Measurements from ENCODE around the gene RPL13A. TPM values are rescaled to one million over a fixed set of nuclear protein-coding genes. Genes with fewer than 3 reads are reported as not detected.

The RPL13A gene
- total and polyA plus RNA-seq, 12 donors = 1,171 to 2,740 (median 1,355) TPM

DNA sequence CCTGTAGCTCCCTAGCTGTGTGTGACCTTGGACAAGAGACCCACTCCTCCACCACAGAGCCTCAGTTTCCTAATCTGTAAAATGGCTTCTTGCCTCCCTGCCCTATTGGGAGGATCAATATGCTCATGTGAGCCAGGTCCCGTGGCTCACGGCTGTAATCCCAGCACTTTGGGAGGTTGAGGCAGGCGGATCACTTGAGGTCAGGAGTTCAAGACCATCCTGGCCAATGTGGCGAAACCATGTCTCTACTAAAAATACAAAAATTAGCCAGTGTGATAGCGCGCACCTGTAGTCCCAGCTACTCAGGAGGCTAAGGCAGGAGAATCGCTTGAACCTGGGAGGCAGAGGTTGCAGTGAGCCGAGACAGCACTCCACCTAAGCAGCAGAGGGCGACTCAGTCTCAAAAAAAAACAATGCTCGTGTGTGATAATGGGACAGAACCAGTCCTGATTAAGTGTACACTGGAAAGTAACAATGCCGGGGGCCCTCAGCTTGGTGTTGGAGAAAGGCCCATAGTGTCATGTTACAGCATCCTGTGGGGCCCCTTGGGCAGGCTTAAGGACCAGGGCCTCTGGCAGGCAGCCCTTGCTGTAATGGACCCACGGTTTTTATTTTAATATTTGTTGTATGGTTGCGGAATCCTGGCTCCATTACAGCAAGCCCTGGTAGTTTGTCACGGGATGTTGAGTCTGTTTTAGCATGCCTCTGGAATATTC lies 15.6 kb downstream of the RPL13A start:
- peak; percentile 16 to 64 (median 54) for ATAC-seq
- peaks cover 0 to 23% (median 20%) of the 10 kb centered on the region in 9 donors for H3K36me3 ChIP-seq
- H3K9me3 ChIP-seq = no peaks in the 10 kb centered on the region
- WGBS, 2 donors = 38 to 42% methylated on average over 14 of the region's 14 CpGs
- intact Hi-C loops (cut with DNase I) = loop anchor here in 6 of 10 donors (1.0 to 2.0 kb wide), 3 partner anchors 44 to 68 kb away; no protein-coding TSS in a partner anchor
- no peaks in the 10 kb centered on the region for H3K27me3 ChIP-seq
- TF ChIP-seq, protein P1, sequence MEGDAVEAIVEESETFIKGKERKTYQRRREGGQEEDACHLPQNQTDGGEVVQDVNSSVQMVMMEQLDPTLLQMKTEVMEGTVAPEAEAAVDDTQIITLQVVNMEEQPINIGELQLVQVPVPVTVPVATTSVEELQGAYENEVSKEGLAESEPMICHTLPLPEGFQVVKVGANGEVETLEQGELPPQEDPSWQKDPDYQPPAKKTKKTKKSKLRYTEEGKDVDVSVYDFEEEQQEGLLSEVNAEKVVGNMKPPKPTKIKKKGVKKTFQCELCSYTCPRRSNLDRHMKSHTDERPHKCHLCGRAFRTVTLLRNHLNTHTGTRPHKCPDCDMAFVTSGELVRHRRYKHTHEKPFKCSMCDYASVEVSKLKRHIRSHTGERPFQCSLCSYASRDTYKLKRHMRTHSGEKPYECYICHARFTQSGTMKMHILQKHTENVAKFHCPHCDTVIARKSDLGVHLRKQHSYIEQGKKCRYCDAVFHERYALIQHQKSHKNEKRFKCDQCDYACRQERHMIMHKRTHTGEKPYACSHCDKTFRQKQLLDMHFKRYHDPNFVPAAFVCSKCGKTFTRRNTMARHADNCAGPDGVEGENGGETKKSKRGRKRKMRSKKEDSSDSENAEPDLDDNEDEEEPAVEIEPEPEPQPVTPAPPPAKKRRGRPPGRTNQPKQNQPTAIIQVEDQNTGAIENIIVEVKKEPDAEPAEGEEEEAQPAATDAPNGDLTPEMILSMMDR (IDR thresholded peaks at IDR 0.05) = peak; percentile 34 to 78 (median 67)
- peak overlapping the region in 3 of 10 donors; percentile 17 to 46 (median 25) for H3K27ac ChIP-seq
- peak in 1 of 2 donors; percentile 59 for DNase-seq
- peaks cover 6 to 54% (median 35%) of the 10 kb centered on the region in 9 donors for H3K4me1 ChIP-seq
- H3K4me3 ChIP-seq = no peak overlapping the region

DNA sequence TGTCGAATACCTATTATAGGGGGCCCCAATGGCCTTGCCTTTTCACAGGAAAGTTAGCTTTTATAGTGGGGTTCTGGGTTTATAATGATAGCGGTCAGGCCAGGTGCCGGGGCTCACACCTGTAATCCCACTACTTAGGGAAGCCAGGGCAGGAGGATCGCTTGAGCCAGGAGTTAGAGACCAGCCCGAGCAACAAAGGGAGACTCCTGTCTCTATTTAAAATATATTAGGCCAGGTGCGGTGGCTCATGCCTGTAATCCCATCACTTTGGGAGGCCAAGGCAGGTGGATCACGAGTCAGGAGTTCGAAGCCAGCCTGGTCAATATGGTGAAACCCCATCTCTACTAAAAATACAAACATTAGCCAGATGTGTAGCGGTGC lies 16.2 kb downstream of the RPL13A start:
- Histone ChIP-seq H3K9me3 (no peaks in the 10 kb centered on the region), H3K4me1 (peaks cover 6 to 48% (median 30%) of the 10 kb centered on the region in 9 donors), H3K27me3 (no peaks in the 10 kb centered on the region), H3K36me3 (peaks cover 0 to 17% (median 14%) of the 10 kb centered on the region in 9 donors), H3K4me3 (no peak overlapping the region), H3K27ac (peak overlapping the region in 2 of 10 donors; percentile 25 to 46)
- intact Hi-C loops (cut with DNase I) = loop anchor here in 6 of 10 donors (1.0 to 2.0 kb wide), 3 partner anchors 43 to 67 kb away; no protein-coding TSS in a partner anchor
- no peak for DNase-seq
- no peak for ATAC-seq
- TF ChIP-seq, protein P1 (IDR thresholded peaks at IDR 0.05) = no peak
- 83 to 84% methylated on average over 9 of the region's 9 CpGs for WGBS, 2 donors

DNA sequence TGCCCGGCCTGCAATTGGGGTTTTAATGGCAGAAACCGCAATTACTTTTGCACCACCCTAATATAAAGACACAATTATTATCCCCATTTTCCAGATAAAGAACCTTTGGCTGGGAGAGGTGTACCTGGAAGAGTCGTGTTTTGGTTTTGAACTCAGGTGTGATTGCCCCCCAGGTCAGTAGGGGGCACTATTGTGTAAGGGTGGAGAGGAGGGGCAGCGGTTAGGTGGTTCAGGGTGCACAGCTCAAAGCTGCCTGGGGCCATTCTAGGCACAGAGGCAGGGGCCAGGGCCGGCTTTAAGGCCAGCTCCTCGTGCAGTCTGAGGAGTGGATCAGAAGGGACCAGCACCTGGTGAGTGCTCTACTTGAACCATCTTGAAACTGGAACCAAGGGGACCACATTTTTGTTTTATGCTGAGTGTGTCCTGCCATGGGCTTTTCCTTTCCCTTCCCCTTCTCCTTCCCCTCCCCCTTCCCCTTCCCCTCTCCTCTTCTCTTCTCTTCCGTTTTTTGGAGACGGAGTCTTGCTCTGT lies 19.2 kb downstream of the RPL13A start:
- Histone ChIP-seq H3K27ac (no peak overlapping the region), H3K36me3 (no peaks in the 10 kb centered on the region), H3K4me3 (no peak overlapping the region), H3K27me3 (no peaks in the 10 kb centered on the region), H3K4me1 (peaks cover 2 to 24% (median 9%) of the 10 kb centered on the region in 9 donors), H3K9me3 (no peaks in the 10 kb centered on the region)
- ATAC-seq = peak in 7 of 8 donors; percentile 26 to 72 (median 41)
- WGBS, 2 donors = 33 to 35% methylated on average over 8 of the region's 8 CpGs
- intact Hi-C loops (cut with DNase I) = loop anchor here in 3 of 10 donors (5.0 kb wide), 2 partner anchors 36 to 41 kb away; no protein-coding TSS in a partner anchor
- TF ChIP-seq, protein P1 (IDR thresholded peaks at IDR 0.05) = peak; percentile 43 to 86 (median 69)
- no peak for DNase-seq

DNA sequence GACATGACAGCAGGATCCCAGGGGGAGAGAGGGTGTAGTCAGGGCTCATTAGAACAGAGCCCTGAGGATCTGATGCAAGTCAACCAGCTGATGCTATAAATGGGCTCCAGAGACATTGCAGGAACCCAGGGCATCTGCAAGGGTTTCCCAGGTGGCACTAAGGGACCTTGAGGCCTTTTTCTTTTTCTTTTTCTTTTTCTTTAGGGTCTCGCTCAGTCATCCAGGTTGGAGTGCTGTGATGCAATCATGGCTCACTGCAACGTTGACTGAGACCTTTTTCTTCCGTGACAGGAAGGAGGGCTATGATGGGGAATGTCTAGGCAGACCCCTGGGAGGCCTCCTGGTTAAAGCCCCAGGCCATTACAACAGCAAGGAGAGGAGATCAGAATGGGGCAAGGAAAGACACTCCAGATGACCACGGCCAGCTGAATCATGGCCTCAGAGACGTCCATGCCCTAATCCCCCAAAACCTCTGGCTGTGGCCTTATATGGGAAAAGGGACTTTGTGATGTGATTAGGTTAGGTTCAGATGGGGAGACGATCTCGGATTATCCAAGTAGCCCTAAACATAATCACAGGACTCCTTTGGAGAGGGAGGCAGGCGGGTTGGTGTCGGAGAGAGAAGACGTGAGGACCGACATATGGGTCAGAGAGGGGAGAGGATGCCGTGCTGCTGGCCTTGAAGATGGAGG lies 20.5 kb downstream of the RPL13A start:
- Histone ChIP-seq H3K4me1 (peaks cover 8 to 26% (median 19%) of the 10 kb centered on the region in 9 donors), H3K36me3 (no peaks in the 10 kb centered on the region), H3K27me3 (no peaks in the 10 kb centered on the region), H3K9me3 (no peaks in the 10 kb centered on the region), H3K27ac (no peak overlapping the region), H3K4me3 (no peak overlapping the region)
- intact Hi-C loops (cut with DNase I) = loop anchor here in 3 of 10 donors (5.0 kb wide), 2 partner anchors 34 to 39 kb away; no protein-coding TSS in a partner anchor
- DNase-seq (no peak), ATAC-seq (no peak)
- 81 to 85% methylated on average over 12 of the region's 12 CpGs for WGBS, 2 donors
- TF ChIP-seq, protein P1 (IDR thresholded peaks at IDR 0.05) = no peak
